ENCODE measurements around the gene CBFA2T3. TPM values are rescaled to one million over a fixed set of nuclear protein-coding genes. Genes with fewer than 3 reads are reported as not detected.
"Not testable (repeated sequence)": the region's sequence is repeated elsewhere in the genome, so short reads cannot be mapped to it uniquely, and the experiment has no call there.

CBFA2T3 gene
- total and polyA plus RNA-seq, 10 donors: 8.4 to 59.8 (median 26.3) TPM

DNA sequence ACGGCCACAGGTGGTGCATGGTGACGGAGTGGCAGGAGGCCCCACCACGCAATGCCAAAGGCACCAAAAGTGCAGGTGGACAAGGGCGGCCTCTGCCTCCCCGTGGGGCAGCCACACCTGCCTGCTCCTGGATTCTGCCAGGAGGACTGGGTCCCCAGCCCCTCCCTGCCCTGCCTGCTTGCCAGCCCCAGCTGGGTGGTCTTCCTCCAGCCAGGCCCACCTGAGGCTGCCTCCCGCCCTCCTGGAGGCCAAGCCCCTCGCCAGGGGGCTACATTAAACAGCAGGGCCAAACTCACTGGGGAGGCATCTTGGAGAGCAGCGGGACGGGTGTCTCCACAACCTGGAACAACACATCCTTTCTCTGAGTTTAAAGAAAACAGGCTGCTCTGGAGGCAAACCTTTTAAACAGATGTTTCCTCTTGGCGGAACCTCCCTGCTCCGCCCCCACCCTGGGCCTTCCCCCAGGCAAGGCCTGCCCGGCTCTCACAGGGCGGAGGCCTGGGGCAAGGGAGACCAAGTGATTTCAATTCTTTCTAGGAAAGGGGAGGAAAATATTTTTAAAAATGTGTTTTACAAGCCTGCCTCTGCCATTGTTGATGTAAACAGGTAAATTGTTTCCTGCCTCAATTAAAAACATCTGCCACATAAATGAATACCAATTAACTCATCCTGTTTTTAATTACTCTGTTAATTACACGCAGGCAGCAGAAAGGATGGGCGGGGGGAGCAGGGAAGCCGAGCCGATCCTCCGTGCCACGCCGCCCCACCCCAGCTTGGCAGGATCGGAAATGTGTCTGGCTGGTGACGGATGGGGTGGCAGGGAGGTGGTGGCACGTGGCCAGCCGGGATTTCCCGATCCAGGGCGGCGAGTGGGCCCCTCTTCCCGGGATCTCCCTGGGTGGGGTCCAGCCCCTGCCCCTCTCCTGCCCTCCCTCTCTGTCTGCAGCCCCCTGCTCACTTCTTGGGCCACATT, 56.1 kb downstream of the CBFA2T3 start:
- intact Hi-C loops (cut with DNase I; ENCODE audit: low total_unique reads): no loop called here
- peak overlapping the region in 3 of 8 donors; percentile 4 to 45 (median 5) for H3K4me3 ChIP-seq
- TF ChIP-seq POLR2AphosphoS5 (IDR thresholded peaks at IDR 0.05): peak; percentile 88 to 92 (median 89)
- TF ChIP-seq, protein P1, sequence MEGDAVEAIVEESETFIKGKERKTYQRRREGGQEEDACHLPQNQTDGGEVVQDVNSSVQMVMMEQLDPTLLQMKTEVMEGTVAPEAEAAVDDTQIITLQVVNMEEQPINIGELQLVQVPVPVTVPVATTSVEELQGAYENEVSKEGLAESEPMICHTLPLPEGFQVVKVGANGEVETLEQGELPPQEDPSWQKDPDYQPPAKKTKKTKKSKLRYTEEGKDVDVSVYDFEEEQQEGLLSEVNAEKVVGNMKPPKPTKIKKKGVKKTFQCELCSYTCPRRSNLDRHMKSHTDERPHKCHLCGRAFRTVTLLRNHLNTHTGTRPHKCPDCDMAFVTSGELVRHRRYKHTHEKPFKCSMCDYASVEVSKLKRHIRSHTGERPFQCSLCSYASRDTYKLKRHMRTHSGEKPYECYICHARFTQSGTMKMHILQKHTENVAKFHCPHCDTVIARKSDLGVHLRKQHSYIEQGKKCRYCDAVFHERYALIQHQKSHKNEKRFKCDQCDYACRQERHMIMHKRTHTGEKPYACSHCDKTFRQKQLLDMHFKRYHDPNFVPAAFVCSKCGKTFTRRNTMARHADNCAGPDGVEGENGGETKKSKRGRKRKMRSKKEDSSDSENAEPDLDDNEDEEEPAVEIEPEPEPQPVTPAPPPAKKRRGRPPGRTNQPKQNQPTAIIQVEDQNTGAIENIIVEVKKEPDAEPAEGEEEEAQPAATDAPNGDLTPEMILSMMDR (IDR thresholded peaks at IDR 0.05 in 8 of 11, conservative IDR thresholded peaks at IDR 0.05 in 3 of 11): no peak
- peak overlapping the region; percentile 48 to 91 (median 80) for H3K27ac ChIP-seq
- peaks cover 0 to 13% (median 0%) of the 10 kb centered on the region in 6 donors for H3K36me3 ChIP-seq
- H3K27me3 ChIP-seq (replicated peaks in 1 of 7): peaks cover 0 to 4% (median 0%) of the 10 kb centered on the region in 7 donors
- DNase-seq: peak; percentile 92
- peaks cover 67 to 100% (median 90%) of the 10 kb centered on the region in 6 donors for H3K4me1 ChIP-seq
- no peaks in the 10 kb centered on the region for H3K9me3 ChIP-seq
- 6 to 12% (median 11%) methylated on average over 25 to 28 of the region's 28 CpGs for WGBS, 5 donors

DNA sequence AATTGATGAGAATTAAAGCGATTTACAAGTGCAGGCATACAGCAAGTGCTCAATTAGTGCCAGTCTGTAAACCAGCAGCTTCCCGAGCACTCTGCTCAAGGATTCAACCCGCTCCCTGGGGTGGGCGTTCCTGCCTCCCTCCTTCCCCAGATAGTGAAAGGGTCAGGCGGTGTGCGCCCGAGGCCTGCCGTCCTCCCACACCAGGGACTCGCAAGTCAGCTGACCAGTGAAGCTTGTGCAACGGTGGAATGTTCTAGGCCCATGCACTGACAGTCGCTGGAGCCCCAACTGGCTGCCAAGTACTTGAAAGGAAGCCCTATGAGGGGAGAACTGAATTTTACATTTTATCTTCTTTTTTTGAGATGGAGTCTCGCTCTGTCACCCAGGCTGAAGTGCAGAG, 57.1 kb downstream of the CBFA2T3 start:
- H3K4me3 ChIP-seq: no peak overlapping the region
- H3K4me1 ChIP-seq: peaks cover 58 to 95% (median 80%) of the 10 kb centered on the region in 6 donors
- no peak for DNase-seq
- 76 to 82% (median 79%) methylated on average over 10 to 12 of the region's 12 CpGs for WGBS, 5 donors
- peaks cover 0 to 4% (median 0%) of the 10 kb centered on the region in 7 donors for H3K27me3 ChIP-seq (replicated peaks in 1 of 7)
- peaks cover 0 to 14% (median 0%) of the 10 kb centered on the region in 6 donors for H3K36me3 ChIP-seq
- no peaks in the 10 kb centered on the region for H3K9me3 ChIP-seq
- TF ChIP-seq, protein P1 (IDR thresholded peaks at IDR 0.05 in 8 of 11, conservative IDR thresholded peaks at IDR 0.05 in 3 of 11): no peak
- peak in 1 of 3 donors; percentile 15 for TF ChIP-seq POLR2AphosphoS5 (IDR thresholded peaks at IDR 0.05)
- peak overlapping the region in 5 of 8 donors; percentile 10 to 91 (median 81) for H3K27ac ChIP-seq
- intact Hi-C loops (cut with DNase I; ENCODE audit: low total_unique reads): no loop called here

- WGBS, 5 donors: 78 to 87% (median 82%) methylated on average over 8 of the region's 8 CpGs
- peaks cover 48 to 91% (median 70%) of the 10 kb centered on the region in 6 donors for H3K4me1 ChIP-seq
These were observed 58.1 kb downstream of the CBFA2T3 start for GRCh38 chr16:88918896-88919295.

GRCh38 chr16:88917915-88918627, 58.9 kb downstream of the CBFA2T3 start:
- WGBS, 5 donors: 73 to 80% (median 80%) methylated on average over 7 to 19 of the region's 19 CpGs
- H3K27me3 ChIP-seq (replicated peaks in 1 of 7): peaks cover 0 to 4% (median 0%) of the 10 kb centered on the region in 7 donors
- H3K4me3 ChIP-seq: no peak overlapping the region
- intact Hi-C loops (cut with DNase I; ENCODE audit: low total_unique reads): no loop called here
- no peaks in the 10 kb centered on the region for H3K9me3 ChIP-seq
- peaks cover 0 to 22% (median 0%) of the 10 kb centered on the region in 6 donors for H3K36me3 ChIP-seq
- H3K27ac ChIP-seq: peak overlapping the region in 2 of 8 donors; percentile 14 to 41
- TF ChIP-seq POLR2AphosphoS5 (IDR thresholded peaks at IDR 0.05): peak in 2 of 3 donors; percentile 48 to 59
- TF ChIP-seq, protein P1 (IDR thresholded peaks at IDR 0.05 in 8 of 11, conservative IDR thresholded peaks at IDR 0.05 in 3 of 11): no peak
- DNase-seq: no peak
- H3K4me1 ChIP-seq: peaks cover 40 to 86% (median 62%) of the 10 kb centered on the region in 6 donors

More at GRCh38 chr16:88918896-88919295, 58.1 kb downstream of the CBFA2T3 start:
- H3K36me3 ChIP-seq: peaks cover 0 to 14% (median 0%) of the 10 kb centered on the region in 6 donors
- peak overlapping the region in 2 of 8 donors; percentile 14 to 41 for H3K27ac ChIP-seq
- H3K4me3 ChIP-seq; DNase-seq; intact Hi-C loops (cut with DNase I; ENCODE audit: low total_unique reads); H3K27me3 ChIP-seq (replicated peaks in 1 of 7); H3K9me3 ChIP-seq: not testable (repeated sequence)

All from spleen (tissue), 11 donors.